Heart left ventricle (tissue), 13 donors: Measurements from ENCODE around the gene SLFN5.

Source experiments
- POLR2A ChIP-seq, 2 donors: fragments of 450-650 bp; IDR thresholded peaks; one replicate each; pipeline ENCODE4 v1.6.1; 2017; ENCODE audit warnings: antibody characterized with exemption in 2 of 2, mild to moderate bottlenecking in 2 of 2, moderate library complexity in 2 of 2
- TF ChIP-seq, protein P1 (sequence below), 12 donors: fragments of 200-600 bp; sonication (generic) in 4 of 12; IDR thresholded peaks; one replicate each; pipeline versions ENCODE4 v1.5.0 to v1.8.0; 2018 to 2022; ENCODE audit warnings: antibody characterized with exemption in 12 of 12, mild to moderate bottlenecking in 5 of 12
- donor health status: ischemic (EF 13 %, LVEDD 7.1; RV severe dilation, severe dysfunction).
- donor health status: DM: no; HTN: yes; CAD: no.
- donor health status: DM: no; HTN: no; CAD: no.
- donor health status: ischemic (EF 25% LVEDD 6.9; RV normal size, moderate dysfunction).
- donor health status: ischemic (EF 25% LVEDD 5.7; RV mildly dilated, moderate dysfunction).
- donor health status: ischemic (EF 35%, LVEDD 5.7; RV mildly dilated, moderate dysfunction).
- donor health status: nonischemic (EF 11% LVEDD 7.7; RV severe dilation, severe dysfunction).
- donor health status: DM: yes; HTN: yes; CAD: no.
- donor health status: PGD.
- donor health status: ischemic (EF 29% LVEDD 5.4; RV normal size, mild dysfunction).
- donor health status: nonischemic (EF 23%, LVEDD 6.1; RV moderate dilation, normal function).

- TF ChIP-seq, protein P1, sequence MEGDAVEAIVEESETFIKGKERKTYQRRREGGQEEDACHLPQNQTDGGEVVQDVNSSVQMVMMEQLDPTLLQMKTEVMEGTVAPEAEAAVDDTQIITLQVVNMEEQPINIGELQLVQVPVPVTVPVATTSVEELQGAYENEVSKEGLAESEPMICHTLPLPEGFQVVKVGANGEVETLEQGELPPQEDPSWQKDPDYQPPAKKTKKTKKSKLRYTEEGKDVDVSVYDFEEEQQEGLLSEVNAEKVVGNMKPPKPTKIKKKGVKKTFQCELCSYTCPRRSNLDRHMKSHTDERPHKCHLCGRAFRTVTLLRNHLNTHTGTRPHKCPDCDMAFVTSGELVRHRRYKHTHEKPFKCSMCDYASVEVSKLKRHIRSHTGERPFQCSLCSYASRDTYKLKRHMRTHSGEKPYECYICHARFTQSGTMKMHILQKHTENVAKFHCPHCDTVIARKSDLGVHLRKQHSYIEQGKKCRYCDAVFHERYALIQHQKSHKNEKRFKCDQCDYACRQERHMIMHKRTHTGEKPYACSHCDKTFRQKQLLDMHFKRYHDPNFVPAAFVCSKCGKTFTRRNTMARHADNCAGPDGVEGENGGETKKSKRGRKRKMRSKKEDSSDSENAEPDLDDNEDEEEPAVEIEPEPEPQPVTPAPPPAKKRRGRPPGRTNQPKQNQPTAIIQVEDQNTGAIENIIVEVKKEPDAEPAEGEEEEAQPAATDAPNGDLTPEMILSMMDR (IDR thresholded peaks at IDR 0.05): no peak
- no peak for TF ChIP-seq POLR2A (IDR thresholded peaks at IDR 0.05)
Measured at GRCh38 chr17:35244341-35245195, 1.7 kb downstream of the SLFN5 start.
